Stimulated activated CD8-positive, alpha-beta memory T cell treated with anti-CD3 and anti-CD28 coated beads, Interleukin-15, amount 100 ng/mL, for 48 hours (primary cell): ENCODE measurements around the gene SLC35G4.
"Not testable (repeated sequence)": the region's sequence is repeated elsewhere in the genome, so short reads cannot be mapped to it uniquely, and the experiment has no call there.

ENCODE experiments used
- DNase-seq, 2 donors: peaks; one replicate each; pipeline ENCODE4 v3.0.0-alpha.2; 2020; ENCODE audit warnings: low read depth in 2 of 2

The SLC35G4 gene

GRCh38 chr18:11609488-11609887 is at the start of gene SLC35G4:
SLC35G4 (plus strand) TSS chr18:11609596; CDS start chr18:11609596, 0 bp downstream.
- not testable (repeated sequence) for DNase-seq

DNA sequence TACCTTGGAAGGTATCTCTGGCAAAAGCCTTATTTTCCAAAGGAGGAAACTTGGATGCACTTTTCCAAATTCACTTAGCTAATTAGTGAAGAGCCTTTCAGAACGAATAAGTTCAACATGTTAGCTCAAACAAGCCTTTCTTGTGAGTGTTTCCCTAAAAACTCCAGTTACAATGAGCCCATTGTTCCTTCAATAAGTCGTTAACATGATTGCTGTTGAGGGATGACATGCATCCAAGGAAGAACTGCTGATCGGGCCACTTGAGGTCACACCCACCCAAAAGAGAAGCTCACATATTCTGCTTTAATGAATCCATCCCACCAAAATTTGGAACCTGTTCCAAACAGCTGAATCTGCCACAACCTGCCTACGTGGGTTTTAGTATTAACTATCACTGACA is 48.1 kb upstream of the SLC35G4 start:
- DNase-seq = no peak

GRCh38 chr18:11565716-11566115 is 43.7 kb upstream of the SLC35G4 start:
- no peak for DNase-seq

DNA sequence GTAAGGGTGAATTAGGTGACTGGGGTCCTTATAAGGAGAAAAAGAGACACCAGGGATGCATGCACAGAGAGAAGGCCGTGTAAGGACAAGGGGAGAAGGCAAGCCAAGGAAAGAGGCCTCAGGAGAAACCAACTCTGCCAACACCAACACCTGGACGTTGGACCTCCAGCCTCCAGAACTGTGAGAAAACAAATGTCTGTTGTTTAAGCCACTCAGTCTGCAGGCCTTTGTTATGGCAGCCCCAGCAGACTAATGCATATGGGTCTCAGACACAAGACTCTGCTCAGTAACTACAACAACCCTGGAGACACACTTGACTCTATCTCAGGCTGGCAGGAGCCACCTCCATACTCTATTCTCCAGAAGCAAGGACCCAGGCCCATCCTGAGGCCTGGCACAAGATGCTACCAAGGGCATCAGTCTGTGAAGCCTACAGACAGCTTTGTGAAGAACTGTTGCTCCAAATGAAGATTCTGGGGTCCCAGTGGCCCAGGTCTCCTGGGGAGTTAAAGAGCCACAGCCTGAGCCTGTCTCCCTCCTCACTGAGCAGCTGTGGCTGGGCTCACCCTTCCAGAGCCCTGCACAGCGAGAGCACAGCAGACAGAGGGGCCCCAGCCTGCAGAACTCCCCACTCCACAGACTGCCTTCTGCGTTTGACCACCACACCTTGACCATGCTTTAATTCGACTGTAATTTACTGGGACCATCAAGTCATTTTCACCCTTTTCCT is 43.0 kb upstream of the SLC35G4 start:
- no peak for DNase-seq

- DNase-seq = no peak
These were observed 42.0 kb upstream of the SLC35G4 start for GRCh38 chr18:11567396-11567795.

GRCh38 chr18:11570073-11570588 is 39.3 kb upstream of the SLC35G4 start:
- no peak for DNase-seq

DNA sequence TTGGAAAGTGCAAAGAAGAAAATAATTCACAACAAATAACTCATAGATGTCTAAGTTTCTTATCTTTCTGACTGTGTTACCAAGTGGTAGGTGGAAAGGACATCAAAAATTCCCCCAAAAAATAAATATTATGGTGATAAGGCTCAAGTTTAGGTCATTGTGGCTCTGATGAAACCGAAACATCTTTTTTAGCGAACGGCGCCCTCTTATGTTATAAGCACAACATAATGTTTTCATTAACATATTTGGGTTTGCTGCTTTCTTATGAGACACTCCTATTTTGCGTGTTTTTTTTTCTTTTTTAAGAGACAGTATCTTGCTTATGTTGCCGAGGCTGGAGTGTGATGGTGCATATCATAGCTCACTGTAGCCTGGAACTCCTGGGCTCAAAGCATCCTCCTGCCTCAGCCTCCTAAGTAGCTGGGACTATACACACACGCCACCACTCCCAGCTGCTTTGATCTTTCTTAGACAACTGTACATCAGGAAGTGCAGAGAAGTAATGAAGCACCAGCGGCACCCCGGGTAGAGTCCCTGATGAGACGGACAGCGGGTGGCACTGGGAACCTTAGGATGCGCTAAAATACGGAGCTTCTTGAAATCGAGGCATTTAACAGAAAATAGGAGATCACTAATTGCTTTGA is 38.5 kb upstream of the SLC35G4 start:
- DNase-seq = no peak

DNA sequence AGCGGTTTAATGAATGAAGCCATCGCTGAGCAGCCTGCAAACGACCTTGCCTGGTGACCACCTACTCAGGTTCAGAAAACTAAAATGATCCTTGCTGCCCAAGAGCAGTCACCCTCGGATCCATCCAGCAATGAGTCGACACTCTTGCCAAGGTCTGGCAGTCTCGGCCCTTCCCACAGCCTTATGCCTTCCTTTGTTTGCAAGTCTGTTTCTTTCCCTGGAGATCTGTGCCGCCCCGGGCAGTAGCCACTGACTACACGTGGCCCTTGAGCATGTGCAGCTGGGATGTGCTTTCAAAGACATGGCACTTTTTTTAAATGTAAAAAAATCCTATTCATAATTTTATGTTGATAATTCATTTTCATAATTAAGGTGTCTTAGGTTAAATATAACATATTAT is 37.2 kb upstream of the SLC35G4 start:
- no peak for DNase-seq

DNA sequence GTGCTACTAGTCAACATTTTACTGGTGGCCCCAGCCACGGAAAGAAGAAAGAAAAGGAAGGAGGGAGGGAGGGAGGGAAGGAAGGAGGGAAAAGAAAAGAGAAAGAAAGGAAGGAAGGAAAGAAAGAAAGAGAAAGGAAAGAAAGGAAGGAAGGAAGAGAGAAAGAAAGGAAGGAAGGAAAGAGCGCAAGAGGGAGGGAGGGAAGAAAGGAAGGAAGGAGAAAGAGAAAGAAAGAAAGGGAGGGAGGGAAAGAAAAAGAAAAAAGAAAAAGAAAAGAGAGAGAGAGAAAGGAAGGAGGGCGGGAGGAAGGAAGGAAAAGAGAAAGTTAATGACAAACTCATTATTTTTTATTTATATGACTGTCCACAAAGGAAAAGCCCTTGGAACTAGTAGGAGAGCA is 34.9 kb upstream of the SLC35G4 start:
- DNase-seq = no peak

GRCh38 chr18:11577271-11578112 is 31.9 kb upstream of the SLC35G4 start:
- DNase-seq = no peak

- no peak for DNase-seq
These were observed 30.6 kb upstream of the SLC35G4 start for GRCh38 chr18:11578799-11579198.

GRCh38 chr18:11579916-11580315 is 29.5 kb upstream of the SLC35G4 start:
- no peak for DNase-seq

DNA sequence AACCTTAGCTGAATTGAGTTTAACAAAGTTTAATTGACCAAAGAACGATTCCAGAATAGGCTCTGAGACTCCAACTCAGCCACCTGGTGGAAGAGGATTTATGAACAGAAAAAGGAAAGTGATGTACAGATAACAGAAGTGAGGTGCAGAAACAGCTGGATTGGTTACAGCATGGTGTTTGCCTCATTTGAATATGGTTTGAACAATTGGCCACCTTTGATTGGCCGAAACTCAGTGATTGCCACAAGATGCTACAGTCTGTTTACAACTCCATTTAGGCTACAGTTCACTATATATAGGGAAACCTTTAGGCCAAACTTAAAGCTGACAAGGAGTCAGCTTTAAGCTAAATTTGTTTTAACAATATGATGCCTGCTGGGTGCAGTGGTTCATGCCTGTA is 28.1 kb upstream of the SLC35G4 start:
- no peak for DNase-seq

- no peak for DNase-seq
These were observed 23.8 kb upstream of the SLC35G4 start for GRCh38 chr18:11585596-11585995.

DNA sequence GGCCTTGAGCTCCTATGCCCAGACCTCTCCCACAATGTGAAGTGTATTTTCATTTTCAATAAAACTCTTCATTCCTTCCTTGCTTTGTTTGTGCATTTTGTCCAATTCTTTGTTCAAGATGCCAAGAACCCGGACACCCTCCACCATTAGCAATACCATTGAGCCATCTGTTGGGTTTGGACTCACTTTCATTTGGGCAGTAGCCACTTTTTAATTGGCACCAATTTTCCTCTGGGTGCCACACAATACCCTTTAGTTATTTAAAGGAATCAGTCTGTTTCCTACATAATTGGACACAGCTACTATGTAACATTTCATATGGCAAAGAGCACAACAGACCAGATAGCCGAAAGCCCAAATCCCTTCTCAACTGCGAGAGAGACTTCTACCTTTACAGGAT is 22.5 kb upstream of the SLC35G4 start:
- DNase-seq = no peak

- DNase-seq = no peak
These were observed 22.0 kb upstream of the SLC35G4 start for GRCh38 chr18:11587432-11587831.

GRCh38 chr18:11587846-11588245 is 21.6 kb upstream of the SLC35G4 start:
- DNase-seq = no peak

- DNase-seq = no peak
These were observed 17.4 kb upstream of the SLC35G4 start for GRCh38 chr18:11591957-11592356.

GRCh38 chr18:11600321-11600720 is 9.1 kb upstream of the SLC35G4 start:
- DNase-seq = no peak

GRCh38 chr18:11607906-11608305 is 1.5 kb upstream of the SLC35G4 start:
- no peak for DNase-seq

GRCh38 chr18:11608618-11609017 is 778 bp upstream of the SLC35G4 start:
- DNase-seq = not testable (repeated sequence)

DNA sequence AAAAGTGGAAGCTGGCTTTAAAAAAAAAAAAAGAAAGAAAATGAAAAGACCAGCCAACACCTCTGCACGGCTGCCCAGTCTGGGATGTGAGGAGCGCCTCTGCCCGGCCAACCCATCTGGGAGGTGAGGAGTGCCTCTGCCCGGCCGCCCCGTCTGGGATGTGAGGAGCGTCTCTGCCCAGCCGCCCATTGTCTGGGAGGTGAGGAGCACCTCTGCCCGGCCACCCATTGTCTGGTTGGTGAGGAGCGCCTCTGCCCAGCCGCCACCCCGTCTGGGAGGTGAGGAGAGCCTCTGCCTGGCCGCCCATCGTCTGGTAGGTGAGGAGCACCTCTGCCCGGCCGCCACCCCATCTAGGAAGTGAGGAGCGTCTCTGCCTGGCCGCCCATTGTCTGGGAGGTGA is 3.7 kb downstream of the SLC35G4 start:
- DNase-seq = not testable (repeated sequence)
